GM18517 (cell line): ENCODE data around the gene ARHGAP15.
"Not testable (repeated sequence)": the region's sequence is repeated elsewhere in the genome, so short reads cannot be mapped to it uniquely, and the experiment has no call there.

ENCODE experiments used
- ATAC-seq: cut with Tn5 transposase; IDR thresholded peaks from one replicate; pipeline ENCODE4 v1.9.1; 2021; ENCODE audit warnings: mild to moderate bottlenecking, moderate library complexity; ENCODE audit not compliant: unreplicated experiment

Gene ARHGAP15

GRCh38 chr2:143128681-143129580 lies at the start of gene ARHGAP15:
TSS of gene ARHGAP15 (plus strand) at chr2:143129419.
- peak; percentile 93 for ATAC-seq

- ATAC-seq: no peak
Observed at GRCh38 chr2:143081616-143082015, 47.6 kb upstream of the ARHGAP15 start.

- ATAC-seq: no peak
Observed at GRCh38 chr2:143083636-143084035, 45.6 kb upstream of the ARHGAP15 start.

GRCh38 chr2:143084462-143084861 lies 44.8 kb upstream of the ARHGAP15 start:
- ATAC-seq: no peak

GRCh38 chr2:143085125-143085784 lies 44.0 kb upstream of the ARHGAP15 start:
- ATAC-seq: peak; percentile 80

- ATAC-seq: no peak
Observed at GRCh38 chr2:143087033-143087432, 42.2 kb upstream of the ARHGAP15 start.

GRCh38 chr2:143088388-143088787 lies 40.8 kb upstream of the ARHGAP15 start:
- ATAC-seq: no peak

GRCh38 chr2:143089520-143089919 lies 39.7 kb upstream of the ARHGAP15 start:
- not testable (repeated sequence) for ATAC-seq

GRCh38 chr2:143110758-143111428 lies 18.3 kb upstream of the ARHGAP15 start:
- peak; percentile 90 for ATAC-seq

GRCh38 chr2:143117225-143117624 lies 12.0 kb upstream of the ARHGAP15 start:
- no peak for ATAC-seq

GRCh38 chr2:143121079-143121478 lies 8.1 kb upstream of the ARHGAP15 start:
- peak; percentile 78 for ATAC-seq

- no peak for ATAC-seq
Observed at GRCh38 chr2:143121957-143122356, 7.3 kb upstream of the ARHGAP15 start.

- no peak for ATAC-seq
Observed at GRCh38 chr2:143123911-143124310, 5.3 kb upstream of the ARHGAP15 start.

- no peak for ATAC-seq
Observed at GRCh38 chr2:143124445-143124844, 4.8 kb upstream of the ARHGAP15 start.

GRCh38 chr2:143125717-143126116 lies 3.5 kb upstream of the ARHGAP15 start:
- no peak for ATAC-seq

GRCh38 chr2:143132355-143132754 lies 3.1 kb downstream of the ARHGAP15 start:
- no peak for ATAC-seq

- ATAC-seq: no peak
Observed at GRCh38 chr2:143133783-143134182, 4.6 kb downstream of the ARHGAP15 start.

- no peak for ATAC-seq
Observed at GRCh38 chr2:143138292-143138691, 9.1 kb downstream of the ARHGAP15 start.

- ATAC-seq: no peak
Observed at GRCh38 chr2:143139835-143140393, 10.7 kb downstream of the ARHGAP15 start.

- ATAC-seq: peak; percentile 89
Observed at GRCh38 chr2:143140864-143141661, 11.8 kb downstream of the ARHGAP15 start.
